ENCODE data around the gene TSPAN3. TPM values are rescaled to one million over a fixed set of nuclear protein-coding genes. Genes with fewer than 3 reads are reported as not detected.
A peak's percentile ranks its signal among the peaks of the same experiment; 100 is the strongest.

The TSPAN3 gene
- total RNA-seq, 2 donors from 2014 or later = 143 to 151 TPM

DNA sequence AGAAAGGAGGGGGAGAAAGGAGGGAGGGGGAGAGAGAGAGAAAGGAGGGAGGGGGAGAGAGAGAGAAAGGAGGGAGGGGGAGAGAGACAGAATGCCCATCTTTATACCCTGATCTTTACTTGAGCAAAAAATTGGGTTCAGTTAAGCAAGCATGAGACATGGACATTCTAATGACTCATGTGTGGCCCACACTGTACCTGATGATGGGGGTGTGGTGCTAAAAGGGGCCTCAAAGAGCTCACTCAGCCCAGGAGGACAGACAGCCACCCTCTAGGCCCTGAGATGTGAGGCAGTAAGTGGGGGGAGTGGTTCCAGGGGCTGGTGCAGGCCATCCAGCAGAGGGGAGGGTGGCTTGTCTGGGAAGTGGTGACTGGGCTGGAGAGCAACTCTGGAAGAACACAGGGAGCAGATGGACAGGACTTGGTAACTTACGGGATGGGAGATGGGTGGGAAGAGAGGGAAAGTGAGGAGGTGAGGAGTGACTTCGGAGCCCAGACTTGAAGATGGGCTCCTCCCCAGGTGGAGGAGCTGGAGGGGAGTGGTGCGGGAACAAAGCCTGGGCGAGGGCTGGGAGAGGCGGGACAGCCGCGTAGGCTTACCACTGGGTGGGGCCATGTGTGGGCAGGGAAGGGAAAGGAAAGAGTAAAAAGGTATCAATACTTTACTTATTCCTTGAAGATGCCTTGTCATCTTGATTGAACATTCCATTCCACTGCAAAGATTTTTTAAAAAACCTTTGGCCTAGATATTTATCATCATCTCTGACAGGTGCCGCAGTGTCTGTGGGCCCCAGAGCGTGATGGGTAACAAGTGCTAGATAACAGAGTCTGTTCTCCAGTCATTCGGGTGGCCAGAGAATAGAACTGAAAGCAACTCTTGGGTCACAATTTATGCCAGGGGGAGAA lies 32.3 kb downstream of the TSPAN3 start:
- intact Hi-C loops (cut with DNase I) = no loop called here
- ATAC-seq (no peak), DNase-seq (no peak)

DNA sequence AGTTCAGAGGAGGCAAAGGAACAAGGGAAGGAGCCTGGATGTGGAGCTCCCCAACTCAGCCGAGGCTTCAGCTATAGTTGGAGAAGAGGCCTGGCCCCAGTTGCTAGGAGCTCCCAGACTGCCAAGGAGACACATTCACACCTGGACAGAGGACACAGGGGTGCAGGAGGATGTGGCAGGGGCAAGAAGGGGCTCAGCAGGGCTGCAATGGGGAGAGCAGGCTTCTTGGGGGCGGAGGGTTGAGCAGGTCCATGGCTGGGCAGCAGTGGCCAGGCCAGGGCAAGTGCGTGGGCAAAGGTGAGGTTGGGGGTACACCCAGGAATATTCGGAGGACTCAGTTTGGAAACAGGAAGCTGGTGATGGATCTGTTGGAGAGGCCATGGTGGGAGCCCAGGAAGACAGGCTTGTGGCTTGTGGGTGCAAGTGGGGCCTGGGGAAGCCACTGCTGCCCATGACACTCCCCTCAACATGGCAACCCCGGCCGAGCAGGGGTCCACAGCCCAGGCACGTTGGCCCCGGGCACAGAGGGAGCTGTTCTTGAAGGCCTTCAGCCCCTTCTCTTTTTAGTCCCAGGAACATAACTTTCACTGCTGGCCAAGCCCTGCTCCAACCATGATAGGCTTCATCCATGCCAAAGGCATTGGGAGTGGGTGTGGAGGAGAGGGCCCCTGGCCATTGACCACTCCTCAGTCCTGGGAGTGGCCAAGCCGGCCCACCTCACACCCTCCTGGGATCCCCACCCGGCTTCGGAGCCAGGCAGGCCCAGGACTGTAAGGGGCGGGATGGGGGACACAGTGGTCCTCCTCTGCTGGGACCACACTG lies 33.3 kb downstream of the TSPAN3 start:
- intact Hi-C loops (cut with DNase I) = no loop called here
- ATAC-seq = no peak

DNA sequence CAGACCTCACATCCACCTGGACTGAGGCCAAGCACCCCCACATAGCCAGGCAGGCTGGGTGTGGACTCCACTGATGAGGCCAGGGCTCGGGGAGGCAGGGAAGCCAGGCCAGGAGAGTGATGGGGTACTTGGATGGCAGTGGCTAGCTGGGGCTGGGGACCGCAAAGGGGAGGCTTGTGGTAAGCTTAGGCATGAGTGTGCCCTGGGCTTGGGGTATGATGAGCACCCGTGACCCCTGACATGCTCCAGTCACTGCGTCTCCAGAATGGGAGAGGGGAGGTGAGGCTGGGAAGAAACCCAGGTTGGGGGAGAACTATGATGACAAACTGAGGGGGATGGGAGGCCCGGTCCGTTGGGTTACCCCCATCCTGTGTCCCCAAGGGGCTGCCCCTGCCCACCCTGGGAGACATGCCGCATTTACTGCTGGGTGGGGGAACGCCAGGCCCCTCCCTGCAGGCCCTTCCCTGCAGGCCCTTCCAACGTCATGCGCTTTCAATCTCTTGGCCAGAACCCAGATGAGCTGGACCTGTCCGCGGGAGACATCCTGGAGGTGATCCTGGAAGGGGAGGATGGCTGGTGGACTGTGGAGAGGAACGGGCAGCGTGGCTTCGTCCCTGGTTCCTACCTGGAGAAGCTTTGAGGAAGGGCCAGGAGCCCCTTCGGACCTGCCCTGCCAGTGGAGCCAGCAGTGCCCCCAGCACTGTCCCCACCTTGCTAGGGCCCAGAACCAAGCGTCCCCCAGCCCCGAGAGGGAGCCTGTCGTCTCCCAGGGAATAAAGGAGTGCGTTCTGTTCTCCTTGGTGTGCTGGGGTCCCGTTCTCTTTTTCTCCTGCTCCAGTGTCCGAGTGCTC lies 34.1 kb downstream of the TSPAN3 start:
- ATAC-seq (no peak), DNase-seq (no peak)
- intact Hi-C loops (cut with DNase I) = no loop called here

More for the DNA sequence above, 33.3 kb downstream of the TSPAN3 start:
- no peak for DNase-seq

DNA sequence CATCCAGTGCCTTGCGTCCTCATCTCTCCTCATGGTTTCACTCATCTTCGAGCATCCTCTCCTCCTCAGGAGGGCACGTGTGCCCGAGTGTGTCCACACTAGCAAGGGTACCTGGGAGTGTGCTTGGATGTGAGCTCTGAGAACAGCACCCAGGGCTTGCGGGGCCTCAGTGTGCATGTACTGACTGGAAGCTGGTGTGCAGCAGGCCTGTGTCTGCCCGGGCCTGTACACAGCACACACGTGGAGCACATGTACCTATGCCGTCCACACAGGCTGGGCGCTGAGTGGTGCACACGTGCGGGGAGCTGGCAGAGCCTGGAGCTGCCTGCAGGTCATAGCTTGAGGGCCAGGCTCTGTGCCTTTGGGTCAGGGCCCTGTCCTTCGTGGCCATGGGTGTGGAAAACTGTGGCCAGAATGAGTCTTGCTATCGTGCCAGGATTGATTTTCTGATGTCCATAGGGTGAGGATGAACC lies 34.9 kb downstream of the TSPAN3 start:
- intact Hi-C loops (cut with DNase I) = no loop called here
- peak in 1 of 2 donors; percentile 6 for ATAC-seq
- no peak for DNase-seq

DNA sequence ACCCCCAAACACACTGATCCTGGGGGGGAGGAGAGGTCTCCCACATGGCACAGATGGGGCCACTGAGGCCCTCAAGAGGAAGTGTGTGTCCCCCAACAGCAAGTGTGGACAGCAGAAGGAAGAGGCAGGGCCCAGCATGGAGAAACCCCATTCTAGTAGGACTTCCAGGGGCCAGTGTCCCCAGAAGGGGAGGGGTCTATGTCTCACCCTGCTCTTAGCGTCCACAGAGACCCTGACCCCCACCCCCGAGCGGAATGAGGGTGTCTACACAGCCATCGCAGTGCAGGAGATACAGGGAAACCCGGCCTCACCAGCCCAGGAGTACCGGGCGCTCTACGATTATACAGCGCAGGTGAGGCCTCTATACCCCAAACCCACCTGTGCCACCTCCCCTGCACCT lies 35.3 kb downstream of the TSPAN3 start:
- DNase-seq (peak; percentile 14), ATAC-seq (no peak)
- intact Hi-C loops (cut with DNase I) = no loop called here

DNA sequence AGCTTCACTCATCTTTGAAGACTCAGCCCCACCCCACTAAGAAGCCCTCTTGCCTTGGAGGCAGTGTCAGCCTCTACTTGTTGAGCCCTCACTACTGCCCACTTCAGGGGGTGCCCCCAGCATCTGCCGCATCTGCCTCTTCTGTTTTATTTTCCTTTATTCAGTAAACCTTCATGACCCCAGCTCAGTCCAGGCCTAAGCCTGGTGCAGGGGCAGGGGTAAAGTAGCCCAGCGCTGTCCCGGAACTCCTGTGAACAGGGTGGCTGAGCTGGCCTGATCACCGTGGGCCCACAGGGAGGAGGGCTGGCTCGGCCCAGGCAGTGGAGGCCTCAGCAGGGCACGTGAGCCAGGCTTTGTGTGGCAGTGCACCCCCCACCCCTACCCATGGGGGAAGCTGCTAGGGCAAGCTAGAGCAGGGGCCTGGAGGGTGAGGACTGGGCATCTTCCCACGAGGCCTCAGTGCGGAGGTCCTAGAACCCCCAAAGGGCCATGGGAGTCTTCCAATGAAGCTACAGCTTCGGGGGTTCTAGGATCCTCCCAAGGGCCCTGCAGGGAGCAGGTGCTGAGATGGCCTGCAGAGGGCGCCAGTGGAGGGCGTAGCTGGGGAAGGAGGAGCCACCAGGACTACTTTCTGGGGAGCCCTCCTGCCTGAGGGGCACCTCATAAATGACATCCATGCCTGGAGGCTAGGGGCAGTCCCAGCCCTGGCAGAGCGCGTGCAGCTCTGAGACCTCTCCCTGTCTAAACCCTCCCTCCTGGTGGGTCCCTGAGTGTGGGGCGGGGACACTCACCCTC lies 36.0 kb downstream of the TSPAN3 start:
- peak; percentile 25 for DNase-seq
- intact Hi-C loops (cut with DNase I) = no loop called here
- peak; percentile 8 to 36 for ATAC-seq

DNA sequence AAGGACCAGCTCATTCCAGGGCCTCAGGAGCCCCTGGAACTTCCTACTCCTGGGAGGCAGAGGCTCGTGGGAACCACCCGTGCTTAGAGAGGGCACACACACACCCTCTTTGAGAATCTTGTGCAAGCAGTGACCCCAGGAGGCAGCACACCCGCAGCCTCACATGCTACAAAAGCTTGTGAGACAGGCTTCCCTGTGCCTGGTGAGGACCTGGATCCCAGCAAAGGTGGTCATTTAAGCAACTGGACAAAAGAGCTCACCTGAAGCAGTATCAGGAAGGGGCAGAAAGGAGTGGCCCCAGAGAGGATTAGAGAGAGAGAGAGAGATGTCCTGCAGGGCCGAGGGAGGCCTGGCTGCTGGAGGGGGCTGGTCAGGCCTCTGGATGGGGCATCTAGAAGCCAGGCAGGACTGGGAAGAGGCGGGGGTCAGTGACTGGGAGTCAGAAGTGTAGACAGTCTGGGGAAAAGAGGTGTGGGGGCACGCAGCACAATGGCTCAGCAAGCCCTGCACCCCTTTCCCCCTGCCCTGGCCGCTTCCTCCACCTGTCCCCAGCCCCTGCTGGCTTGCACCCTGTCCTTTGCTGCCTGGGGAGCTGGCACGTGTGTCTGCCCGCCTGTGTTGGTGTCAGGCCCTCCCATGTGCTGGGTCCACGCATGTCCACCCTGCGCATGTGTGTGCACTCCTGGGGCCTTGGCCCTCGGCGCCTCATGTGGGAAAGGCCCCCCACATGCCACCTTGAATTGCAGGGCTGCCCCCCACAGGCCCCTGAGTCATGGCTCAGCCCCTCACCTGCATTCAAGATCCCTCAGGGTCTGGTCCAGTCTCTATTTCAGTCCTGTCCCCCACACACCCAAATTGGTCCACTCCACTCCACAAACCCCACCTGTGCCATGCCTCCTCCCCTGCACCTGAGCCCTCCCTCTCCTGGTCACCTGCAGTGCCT lies 36.9 kb downstream of the TSPAN3 start:
- ATAC-seq = no peak
- DNase-seq = peak; percentile 18
- intact Hi-C loops (cut with DNase I) = no loop called here

DNA sequence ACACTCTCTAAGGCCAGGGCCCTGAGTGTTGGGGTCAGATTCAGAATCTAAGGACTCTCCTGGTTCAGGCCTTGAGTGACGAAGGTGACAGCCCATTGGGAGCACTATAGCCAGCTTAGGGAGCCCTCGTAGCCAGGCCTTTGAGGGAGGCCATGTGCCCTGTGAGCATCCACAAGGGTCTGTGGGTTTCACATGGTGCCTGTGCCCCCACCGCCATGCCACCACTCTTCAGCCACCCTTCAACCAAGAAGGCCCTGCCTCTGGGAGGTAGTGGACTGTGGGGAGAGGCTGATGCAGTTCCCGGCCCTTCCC lies 37.5 kb downstream of the TSPAN3 start:
- ATAC-seq (no peak), DNase-seq (no peak)
- intact Hi-C loops (cut with DNase I) = no loop called here

DNA sequence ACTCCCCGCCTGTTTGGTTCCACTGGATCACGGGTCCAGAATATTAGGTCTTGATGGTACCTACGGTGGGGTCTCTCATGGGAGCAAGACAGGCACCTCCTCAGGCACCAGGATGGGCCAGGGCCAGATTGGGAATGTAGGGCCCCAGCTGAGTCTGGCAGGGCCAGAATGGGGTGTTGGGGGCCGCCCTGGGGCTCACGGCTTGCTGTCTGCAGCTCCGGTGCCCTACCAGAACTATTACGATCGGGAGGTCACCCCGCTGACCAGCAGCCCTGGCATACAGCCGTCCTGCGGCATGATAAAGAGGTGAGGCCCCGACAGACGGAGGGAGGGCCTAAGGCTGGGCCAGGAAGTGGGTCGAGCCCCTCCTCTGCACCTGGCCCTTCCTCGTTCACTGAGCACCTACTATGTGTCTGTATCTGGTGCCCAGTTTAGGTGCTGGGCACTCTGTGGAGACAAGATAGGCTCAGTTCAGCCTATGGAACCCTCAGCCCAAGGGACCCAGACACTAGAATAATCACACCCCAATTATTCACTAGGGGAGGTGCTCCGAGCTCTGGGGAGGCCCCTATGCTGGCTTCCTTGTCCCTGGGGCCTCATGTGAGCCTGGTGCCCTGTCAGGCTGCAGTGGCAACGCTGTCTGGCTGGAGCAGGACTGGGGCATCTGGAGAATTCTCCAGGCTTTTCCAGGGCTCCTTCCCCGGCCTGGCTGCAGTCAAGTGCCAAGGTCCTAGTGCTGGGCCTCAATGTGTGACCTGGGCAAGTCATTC lies 38.1 kb downstream of the TSPAN3 start:
- intact Hi-C loops (cut with DNase I) = no loop called here

DNA sequence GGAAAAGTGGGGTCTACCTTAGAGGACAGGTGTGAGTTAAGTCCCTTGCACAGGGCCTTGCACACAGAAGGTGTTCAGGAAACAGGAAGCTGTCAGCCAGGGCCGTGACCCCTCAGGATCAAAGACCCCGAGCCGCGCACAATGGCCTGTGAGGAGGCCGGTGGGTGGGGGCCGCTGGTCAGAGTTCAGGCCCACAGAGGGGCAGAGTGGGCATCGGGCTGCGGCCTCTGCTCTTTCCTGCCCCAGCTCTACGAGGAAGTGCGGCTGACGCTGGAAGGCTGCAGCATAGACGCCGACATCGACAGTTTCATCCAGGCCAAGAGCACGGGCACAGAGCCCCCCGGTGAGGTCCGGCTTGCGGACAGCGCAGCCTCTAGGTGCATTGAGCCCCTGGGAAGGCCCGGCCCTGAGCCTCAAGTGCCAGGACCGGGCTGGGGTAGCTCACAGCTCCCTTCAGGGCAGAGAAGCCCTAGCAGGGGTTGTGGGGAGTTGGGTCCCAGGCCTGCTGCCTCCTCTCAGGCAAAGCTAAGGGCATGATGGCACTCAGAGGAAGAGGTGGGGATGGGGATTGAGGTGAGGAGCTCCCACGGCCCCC lies 38.8 kb downstream of the TSPAN3 start:
- ATAC-seq = no peak
- intact Hi-C loops (cut with DNase I) = no loop called here

More for the DNA sequence above, 38.1 kb downstream of the TSPAN3 start:
- DNase-seq = peak; percentile 13
- ATAC-seq = no peak

DNA sequence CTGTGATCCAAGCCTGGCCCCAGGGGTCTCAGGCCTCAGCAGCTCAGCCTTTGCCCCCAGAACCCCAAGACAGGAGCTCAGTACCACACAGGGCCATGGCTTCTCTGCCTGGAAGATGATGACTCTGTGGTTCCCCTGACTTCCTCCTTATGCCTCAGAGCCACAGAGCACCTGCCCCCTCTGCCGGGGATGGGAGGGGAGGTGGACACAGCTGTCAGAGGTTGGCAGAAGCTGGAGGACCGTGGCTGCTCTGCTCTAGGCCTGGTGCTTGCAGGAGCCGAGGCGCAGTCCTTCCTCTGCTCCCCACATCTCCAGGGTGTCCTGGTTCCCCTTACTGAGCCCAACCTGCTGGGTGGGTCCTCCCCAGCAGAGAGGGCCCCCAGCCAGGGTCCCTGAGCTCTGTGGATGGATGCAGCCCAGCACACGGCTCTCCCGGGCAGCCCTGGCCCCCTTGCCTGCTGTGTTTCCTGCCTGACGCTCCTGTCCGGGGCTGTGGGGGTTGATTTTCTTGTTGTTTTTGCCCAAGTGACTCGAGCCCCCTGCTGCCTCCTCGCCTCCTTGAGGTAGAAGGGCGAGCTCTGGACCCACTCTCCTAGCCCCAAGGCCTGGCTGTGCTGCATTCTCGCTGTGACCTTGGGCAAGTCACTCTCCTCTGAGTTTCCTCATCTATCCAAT lies 39.4 kb downstream of the TSPAN3 start:
- ATAC-seq (no peak), DNase-seq (peak; percentile 18)
- intact Hi-C loops (cut with DNase I) = no loop called here

More for the DNA sequence above, 38.8 kb downstream of the TSPAN3 start:
- DNase-seq = peak; percentile 14

DNA sequence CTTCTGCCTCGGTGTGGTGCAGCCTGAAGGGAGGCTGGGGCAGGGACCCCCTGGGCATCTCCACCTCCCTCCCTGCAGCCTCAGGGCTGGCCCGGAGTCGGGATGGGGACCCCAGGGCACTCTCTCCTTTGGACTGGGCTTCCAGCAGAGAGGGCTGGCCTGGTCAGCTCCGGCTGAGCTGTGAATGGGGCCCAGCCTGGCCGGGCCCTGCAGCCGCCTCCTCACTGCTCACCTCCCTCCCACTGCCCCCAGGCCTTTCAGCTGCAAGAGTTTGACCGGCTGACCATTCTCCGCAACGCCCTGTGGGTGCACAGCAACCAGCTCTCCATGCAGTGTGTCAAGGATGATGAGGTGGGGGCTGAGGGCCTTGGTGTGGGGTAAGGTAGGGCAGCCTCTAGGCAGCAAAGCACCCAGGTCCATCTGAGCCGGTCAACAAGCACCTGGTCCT lies 40.0 kb downstream of the TSPAN3 start:
- intact Hi-C loops (cut with DNase I) = no loop called here
- no peak for ATAC-seq
- DNase-seq = peak; percentile 15

DNA sequence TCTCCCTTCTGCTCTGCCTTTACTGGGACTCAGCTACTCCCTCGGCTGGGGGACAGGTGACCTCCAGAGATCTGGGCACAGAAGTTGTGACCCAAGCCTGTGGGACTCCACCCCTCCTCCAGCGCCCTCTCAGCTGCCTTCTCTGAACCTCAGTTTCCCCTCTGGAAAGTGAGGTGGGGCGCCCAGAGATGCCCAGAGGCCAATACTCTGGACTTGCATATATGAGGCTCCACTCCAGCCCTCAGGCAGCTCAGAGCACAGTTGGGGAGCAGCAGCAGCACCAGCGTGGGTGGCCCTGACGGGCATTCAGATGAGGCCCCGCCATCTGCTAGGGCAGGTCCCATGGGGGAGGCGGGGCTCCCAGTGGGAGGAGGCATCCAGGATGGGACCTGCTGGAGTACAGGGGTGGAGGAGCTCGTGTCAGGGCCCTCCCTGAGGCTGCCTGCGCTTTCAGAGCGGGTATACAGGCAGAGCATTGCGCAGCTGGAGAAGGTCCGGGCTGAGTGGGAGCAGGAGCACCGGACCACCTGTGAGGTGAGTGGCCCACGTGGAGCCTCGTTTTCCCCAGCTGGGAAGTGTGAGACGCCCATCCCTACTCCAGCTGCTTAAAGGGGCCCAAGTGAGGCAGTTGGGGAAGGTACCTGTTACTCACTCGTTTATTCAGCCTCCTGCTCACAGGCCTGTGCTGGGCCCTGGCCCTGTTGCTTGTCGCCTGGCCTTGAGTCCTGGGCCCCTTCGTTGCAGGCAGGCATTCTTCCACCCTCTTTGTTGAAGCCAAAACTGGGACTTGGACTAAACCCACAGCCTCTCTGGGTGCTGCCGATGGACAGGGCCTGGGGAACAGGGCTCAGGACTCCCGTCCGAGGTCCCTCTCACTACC lies 40.6 kb downstream of the TSPAN3 start:
- ATAC-seq (no peak), DNase-seq (peak; percentile 16)
- intact Hi-C loops (cut with DNase I) = no loop called here

DNA sequence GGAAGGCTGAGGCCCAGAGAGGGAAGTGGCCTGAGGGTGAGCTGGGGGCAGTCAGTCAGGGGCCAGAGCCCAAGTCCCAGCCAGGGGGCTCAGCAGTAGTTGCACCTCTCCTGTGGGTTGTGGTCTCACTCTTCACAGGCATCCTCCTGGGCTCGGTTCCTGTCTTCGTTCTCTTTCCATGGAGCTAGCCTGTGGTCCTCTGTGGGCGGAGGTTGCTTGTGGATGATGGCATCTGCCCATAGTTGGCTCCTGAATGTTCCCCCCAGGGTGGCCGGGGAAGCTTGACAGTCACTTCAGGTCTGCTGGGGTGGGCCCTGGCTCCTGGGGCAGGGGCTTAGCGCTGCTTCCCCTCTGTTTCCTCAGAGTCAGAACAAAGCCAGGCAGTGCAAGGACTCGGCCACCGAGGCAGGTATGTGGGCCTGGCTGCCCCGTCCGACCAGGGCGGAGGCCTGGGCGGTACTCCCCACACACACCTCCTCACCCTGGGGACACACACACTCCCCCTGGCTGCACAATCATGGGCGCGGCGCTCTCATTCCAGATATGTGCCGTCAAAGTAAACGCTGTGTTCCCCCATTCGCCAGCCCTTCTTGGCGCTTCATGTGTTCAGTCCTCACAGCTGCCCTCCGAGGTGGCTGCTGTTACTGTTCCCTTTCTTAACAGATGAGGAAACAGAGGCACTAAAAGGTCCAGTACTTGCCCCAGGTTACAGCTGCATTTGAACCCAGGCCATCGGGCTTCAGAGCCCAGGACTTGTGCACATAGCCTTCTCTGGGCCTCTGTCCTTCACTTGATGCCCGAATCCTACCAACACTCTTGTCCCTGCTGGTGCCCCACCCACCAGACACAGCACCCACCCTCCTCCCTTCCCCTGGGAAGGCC lies 41.5 kb downstream of the TSPAN3 start:
- ATAC-seq (no peak), DNase-seq (peak; percentile 12)
- intact Hi-C loops (cut with DNase I) = loop anchor here in 1 of 2 donors (10.0 kb wide), 1 partner anchor 515 kb away; no protein-coding TSS in a partner anchor
